ENCODE measurements around the gene TPM4.

TPM4 gene

DNA sequence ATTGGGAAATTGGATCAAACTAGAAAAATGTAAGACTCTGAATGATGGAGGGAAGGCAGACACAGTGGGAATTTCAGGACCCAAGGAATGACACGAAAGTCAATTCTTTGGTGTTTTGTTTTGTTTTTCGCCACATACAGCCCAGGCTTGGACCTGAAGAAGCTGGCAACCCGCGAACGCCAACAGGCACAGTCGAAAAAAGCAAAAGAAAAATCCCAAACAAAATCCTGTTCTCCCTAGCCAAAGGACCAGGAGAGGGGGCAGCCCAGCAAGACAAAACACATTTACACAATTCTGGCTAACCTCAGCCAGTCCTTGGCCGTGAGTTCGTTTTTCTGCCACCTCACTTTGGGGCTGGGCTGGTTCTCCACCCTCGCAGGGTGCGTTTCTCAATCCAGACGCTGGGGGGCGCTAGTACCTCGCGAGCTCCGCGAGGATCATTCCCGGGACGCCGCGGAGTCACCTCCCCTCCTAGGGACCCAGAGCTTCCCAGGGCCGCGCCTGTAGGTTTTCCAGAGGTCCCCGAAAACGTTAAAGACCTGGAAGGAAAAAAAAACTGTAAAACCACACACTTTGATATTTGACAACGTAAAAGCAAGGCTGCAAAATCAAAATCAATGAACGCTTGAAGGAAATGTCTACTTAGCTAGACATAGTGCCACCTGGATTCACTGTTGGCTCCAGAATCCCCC lies 34.9 kb upstream of the TPM4 start:
- no peak for DNase-seq (ENCODE audit: low read depth, low spot score)

DNA sequence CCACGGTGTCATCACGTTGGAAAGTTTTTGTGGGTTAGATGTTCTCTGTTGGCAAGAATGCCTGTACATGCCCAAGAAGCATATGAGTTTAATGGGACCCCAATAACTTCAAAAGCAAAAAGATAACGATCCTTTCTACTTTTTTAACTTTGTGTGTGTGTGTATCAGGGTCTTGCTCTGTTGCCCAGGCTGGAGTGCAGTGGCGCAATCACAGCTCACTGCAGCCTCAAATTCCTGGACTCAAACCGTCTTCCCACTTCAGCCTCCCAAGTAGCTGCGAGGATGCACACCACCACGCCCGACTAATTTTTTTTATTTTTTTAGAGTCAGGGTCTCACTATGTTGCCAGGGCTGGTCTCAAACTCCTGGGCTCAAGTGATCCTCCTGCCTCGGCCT lies 34.3 kb upstream of the TPM4 start:
- no peak for DNase-seq (ENCODE audit: low read depth, low spot score)

DNA sequence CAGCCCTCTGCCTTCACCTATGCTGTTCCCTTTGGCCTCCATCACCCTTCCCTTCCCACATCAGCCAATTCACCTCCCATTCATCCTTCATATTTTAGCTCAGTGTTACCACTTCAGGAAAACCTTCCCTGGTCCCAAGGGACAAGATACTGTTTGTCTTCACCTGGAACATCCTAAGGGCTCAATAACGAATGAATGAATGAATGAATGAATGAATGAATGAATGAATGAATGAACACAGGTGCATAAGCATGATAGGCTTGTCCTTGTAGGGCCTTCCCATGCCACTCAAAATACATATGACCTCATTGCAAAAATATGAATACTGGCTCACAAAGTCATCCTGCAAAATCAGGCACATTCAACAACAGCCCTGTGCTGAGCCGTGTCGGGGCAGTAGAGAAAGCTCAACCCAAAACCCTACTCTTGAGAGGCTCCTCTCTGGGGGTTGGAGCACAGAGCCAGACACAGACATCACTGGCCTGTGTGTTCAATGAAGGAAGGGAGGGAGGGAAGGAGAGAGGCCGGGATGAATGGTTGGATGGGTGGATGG lies 33.7 kb upstream of the TPM4 start:
- DNase-seq (ENCODE audit: low read depth, low spot score) = no peak

DNA sequence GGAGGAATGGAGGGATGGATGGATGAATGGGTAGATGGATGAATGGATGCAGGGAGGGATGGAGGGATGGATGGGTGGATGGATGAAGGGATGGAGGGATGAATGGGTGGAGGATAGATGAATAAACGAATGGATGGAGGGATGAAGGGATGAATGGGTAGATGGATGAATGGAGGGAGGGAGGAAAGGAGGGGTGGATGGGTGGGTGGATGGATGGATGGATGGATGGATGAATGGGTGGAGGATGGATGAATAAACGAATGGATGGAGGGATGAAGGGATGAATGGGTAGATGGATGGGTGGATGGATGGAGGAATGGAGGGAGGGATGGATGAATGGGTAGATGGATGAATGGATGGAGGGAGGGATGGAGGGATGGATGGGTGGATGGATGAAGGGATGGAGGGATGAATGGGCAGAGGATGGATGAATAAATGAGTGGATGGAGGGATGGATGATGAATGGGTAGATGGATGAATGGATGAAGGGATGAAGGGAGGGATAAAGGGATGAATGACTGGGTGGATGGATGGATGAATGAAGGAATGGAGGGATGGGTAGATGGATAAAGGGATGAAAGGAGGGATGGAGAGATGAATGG lies 33.0 kb upstream of the TPM4 start:
- no peak for DNase-seq (ENCODE audit: low read depth, low spot score)

DNA sequence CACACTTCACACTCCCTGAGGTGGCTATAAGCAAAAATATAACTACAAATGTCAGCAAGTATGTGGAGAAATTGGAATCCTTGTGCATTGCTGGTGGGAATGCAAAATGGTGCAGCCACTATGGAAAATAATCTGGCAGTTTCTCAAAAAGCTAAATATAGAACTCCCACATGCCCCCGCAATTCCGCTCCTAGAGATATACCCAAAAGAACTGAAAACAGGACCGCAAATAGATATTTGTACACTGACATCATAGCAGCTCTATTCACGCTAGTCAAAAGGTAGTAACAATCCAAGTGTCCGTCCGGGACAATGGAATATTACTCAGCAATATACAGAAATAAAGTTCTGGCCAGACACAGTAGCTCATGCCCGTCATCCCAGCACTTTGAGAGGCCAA lies 31.5 kb upstream of the TPM4 start:
- no peak for DNase-seq (ENCODE audit: low read depth, low spot score)

DNA sequence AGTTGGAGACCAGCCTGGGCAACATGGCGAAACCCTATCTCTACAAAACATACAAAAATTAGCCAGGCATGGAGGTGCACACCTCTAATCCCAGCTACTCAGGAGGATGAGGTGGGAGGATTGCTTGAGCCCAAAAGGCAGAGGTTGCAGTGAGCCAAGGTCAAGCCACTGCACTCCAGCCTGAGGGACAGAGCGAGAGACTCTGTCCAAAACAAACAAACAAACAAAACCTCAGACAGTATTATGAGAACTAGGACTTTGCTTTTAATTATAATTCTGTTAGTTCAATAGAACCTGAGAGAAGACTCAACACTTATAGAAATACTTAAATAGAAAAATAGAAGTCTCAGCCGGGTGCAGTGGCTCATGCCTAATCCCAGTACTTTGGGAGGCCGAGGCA lies 31.1 kb upstream of the TPM4 start:
- DNase-seq (ENCODE audit: low read depth, low spot score) = no peak

DNA sequence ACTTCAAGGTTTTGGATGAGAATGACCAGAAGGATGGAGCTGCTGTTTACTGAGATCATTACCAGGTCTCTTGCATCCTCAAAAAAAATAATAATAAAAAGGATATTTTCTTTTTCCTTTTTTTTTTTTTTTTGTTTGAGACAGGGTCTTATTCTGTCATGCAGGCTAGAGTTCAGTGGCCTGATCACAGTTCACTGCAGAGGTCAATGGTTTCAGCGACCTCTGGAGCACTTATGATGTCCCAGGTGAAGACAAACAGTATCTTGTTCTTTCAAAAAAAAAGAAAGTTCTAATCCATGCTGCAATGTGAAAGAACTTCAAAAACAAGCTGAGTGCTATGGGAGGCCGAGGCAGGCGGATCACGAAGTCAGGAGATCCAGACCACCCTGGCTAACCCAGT lies 30.4 kb upstream of the TPM4 start:
- DNase-seq (ENCODE audit: low read depth, low spot score) = no peak

DNA sequence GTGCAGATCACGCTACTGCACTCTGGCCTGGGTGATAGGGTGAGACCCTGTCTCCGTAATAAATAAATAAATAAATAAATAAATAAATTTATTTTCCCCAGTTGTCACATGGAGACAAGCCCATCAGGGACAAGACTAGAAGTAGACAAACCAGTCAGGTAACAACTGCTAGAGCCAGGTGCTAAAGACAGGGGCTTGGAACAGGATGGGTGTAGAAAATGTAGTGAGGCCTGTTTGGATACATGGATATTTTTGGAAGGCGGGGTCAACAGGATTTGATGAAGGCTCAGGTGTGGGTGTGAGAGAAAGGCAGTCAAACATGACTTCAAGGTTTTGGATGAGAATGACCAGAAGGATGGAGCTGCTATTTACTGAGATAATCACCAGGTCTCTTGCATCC lies 27.7 kb upstream of the TPM4 start:
- no peak for DNase-seq (ENCODE audit: low read depth, low spot score)

DNA sequence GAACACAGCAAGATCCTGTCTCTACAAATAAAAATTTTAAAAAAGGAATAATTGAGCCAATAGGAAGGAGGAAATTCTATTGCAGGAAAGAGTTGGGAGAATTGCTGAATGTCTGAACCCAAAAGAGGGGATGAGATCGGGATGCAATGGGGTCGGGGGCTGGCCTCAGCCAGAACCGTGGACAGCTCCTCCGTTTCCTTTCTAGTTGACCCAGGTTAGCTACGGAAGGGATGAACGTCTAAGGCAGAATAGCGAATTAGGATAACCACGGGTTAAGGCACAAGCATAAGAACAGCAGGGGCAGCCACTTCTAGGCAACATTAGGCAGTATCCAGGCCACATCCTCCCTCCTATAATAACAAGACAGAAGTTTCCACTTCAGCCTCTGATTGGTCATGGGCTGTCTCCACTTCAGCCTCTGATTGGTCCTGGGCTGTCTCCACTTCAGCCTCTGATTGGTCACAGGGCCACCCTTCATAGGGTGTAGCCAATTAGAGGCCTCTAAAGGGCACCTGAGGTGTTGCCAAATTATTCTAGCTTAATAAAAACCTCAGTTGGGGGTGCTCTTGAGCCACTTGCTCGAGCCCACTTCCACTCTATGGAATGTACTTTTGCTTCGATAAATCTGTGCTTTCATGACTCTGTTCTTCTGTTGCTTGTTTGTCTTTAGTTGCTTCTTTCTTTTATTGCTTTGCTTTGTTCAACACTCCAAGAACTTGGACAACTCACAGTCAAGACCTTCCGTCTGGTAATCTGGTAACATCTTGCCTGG lies 24.9 kb upstream of the TPM4 start:
- no peak for DNase-seq (ENCODE audit: low read depth, low spot score)

DNA sequence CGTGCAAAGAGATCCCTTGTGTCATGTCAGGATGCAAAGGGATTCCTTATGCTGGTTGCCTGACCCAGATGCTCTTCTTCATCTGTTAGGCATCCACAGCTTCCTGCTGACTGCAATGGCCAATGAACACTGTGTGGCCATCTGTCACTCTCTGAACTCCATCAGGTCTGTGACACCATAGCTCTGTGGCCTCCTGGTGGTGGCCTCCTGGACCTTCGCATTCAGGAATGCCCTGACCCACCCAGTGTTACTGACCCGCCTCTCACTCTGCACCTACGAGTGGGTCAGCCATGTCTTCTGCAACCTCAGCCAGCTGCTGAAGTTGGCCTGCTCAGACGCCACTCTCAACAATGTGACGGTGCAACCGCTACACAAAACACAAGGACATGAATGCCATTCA lies 23.9 kb upstream of the TPM4 start:
- no peak for DNase-seq (ENCODE audit: low read depth, low spot score)

DNA sequence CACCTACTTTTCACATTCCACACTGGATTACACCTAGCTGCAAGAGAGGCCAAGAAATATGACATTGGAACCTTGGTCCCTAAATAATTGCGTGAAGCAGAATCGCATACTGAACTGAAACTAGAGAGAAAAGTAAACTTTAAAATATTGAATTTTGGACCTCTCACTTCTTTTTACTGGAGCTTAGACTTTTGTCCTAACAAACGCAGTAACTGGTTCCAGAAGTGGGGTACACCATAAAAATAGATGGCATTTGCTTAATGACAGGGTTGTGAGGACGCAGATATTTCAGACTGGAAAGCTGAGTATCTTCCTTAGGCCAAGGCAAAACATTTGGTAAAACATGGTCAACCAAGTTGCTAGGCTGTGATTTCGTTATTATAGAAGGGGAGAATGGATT lies 19.2 kb upstream of the TPM4 start:
- DNase-seq (ENCODE audit: low read depth, low spot score) = no peak

DNA sequence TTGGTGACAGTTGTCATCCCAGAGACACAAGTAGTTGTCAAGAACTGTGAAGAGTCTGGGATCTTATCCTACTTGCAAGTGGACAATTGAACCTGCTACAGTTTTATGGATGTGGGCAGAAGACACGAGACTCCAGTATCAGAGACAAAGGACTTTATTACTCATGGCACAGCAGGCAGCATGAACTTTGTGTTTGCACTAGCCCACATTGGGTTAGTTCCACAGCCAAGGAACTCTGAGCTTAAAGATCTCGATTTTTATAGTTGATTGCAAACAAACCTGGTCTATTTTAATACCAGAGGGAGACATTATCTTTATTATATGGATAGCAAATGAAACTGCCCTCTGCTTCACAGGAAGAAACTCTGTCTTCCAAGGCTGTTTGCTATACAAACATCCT lies 16.0 kb upstream of the TPM4 start:
- DNase-seq (ENCODE audit: low read depth, low spot score) = no peak

DNA sequence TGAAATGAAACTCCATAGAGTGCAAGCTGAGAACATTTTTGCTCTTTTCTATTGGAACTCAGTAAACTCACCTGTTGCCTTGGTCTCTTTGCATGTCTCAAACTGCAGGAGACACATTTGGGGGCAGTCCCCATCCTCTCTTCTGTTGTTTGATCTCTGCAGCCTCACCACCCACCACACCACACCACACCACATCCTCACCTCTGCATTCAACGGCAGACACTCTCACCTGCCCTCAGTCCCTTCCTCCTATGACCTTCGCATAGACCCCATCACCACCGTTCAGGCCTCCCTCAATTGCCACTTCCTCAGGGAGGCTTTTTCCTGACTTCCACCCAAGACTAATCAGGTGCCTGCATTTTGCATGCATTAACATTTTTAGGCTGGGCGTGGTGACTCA lies 14.4 kb upstream of the TPM4 start:
- DNase-seq (ENCODE audit: low read depth, low spot score) = no peak

DNA sequence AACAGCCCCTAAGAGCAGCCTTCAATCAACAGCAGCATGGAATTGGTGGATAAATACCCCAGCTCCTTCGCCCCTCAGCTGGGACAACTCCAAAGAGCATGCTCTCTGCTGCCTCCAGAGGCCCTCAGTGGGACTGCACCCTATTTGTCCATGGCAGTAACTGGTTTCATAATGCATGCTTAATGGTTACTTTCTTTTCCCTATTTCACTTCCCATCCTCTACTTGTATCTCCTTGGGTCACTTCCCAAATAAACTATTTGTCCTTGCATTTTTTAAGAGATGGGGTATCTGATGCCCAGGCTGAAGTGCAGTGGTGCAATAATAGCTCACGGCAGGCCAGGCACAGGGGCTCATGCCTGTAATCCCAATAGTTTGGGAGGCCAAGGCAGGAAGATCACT lies 13.5 kb upstream of the TPM4 start:
- no peak for DNase-seq (ENCODE audit: low read depth, low spot score)

DNA sequence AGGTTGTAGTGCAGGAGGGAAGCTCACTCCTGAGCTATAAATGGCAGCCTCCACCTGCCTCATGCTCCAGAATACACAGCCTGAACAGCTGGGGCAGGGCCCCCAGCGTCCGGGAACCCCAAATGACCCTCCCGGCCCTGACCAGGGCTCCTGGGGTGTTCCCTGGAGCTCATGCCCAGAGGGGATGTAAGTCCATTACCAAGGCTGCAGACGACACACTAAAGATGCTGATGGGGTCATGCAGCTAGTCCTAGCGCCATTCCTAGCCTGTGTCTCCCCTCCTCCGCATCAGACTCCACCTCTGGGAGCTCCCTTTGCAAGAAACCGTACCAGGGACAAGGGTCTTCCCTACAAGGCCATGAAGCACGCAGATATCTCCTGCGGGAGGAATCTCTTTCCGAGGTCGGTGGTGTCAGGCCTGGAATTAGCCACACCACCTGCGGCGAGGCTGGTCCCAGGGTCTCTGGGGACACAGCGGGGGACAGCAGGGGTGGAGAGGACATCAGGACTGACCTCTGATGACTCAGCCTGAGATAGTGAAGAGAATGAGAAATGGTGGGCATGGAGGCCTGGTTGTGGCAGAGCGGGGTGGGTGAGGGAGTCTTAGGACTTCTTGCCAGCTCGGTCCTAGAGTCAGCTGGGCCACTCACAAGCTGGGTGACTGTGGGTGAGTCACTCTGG lies 11.9 kb upstream of the TPM4 start:
- no peak for DNase-seq (ENCODE audit: low read depth, low spot score)

DNA sequence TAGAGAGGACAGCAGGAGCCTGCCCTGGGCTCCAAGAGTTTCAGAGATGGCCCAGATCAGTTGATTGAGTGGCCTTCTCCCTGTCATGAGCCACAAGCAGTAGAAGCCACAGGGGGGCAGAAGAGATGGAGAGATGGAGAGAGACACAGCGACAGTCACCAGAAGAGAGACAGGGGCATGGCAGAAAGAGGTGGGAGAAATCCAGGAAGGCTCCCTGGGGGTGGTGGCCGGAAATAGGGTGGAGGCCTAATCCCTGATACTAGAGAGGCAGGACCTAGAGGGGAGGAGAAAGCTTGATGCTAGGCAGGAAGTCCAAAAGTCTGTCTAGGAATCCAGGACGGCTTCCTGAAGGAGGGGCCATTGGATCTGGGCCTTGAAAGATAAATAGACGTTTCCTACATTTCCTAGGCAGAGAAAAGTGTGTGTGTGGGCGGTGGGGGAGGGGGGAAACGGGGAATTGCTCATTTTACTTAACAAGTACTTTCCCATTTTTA lies 9.6 kb upstream of the TPM4 start:
- DNase-seq (ENCODE audit: low read depth, low spot score) = no peak

DNA sequence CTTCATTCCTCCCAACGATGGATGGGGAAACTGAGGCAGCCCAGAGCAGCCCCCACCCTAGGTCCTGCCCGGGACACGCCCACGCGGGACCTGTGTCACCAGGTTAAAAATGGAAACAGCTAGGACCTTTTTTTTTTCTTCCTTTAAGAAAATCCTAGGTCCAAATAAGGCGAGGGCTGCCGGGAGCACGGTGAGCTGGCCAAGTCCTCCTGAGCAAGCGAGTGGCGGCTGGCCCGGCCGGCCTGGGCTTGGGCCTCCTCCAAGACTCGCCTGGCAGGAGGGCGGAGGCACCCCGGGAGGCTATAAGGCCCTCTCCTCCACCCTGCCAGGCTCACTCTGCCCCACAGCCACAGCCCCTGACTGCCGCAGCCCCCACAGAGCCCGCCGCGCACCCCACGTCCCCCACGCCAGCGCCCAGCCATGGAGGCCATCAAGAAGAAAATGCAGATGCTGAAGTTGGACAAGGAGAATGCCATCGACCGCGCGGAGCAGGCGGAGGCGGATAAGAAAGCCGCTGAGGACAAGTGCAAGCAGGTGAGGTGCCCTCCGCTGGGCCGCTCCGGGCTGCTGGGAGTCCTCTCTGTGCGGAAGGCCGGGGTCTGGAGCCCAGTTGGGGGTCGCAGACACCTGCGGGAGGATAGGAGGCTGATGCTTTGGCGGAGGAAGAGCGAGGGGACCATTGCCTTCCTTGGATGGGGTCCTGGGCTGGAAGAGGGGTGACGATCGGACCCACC lies 8.9 kb upstream of the TPM4 start:
- DNase-seq (ENCODE audit: low read depth, low spot score) = no peak

DNA sequence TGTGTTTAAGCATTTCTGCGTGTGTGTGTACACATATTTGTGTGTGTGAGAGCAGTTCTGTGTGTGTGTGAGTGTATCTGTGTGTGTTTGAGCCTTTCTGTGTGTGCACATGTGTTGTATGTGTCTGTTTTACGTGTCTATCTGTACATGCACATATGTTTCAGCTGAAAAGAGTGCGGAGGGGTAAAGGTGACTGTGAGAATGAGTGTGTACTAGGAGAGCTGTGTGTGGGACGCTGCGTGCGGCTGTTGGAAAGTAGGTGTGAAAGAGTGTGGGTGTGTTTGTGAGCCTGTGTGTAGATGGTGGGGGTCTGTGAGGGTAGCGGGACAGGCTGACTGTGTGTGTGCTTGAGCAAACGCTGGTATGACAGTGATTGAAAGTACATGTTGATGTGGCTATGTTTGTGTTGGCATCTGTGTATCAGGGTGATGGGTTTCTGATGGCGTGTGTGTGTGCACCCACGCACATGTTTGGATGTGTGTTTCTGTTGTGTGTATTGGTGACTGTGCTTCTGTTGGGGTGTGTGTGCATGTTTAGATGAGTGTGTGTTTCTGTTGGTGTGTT lies 7.5 kb upstream of the TPM4 start:
- no peak for DNase-seq (ENCODE audit: low read depth, low spot score)

DNA sequence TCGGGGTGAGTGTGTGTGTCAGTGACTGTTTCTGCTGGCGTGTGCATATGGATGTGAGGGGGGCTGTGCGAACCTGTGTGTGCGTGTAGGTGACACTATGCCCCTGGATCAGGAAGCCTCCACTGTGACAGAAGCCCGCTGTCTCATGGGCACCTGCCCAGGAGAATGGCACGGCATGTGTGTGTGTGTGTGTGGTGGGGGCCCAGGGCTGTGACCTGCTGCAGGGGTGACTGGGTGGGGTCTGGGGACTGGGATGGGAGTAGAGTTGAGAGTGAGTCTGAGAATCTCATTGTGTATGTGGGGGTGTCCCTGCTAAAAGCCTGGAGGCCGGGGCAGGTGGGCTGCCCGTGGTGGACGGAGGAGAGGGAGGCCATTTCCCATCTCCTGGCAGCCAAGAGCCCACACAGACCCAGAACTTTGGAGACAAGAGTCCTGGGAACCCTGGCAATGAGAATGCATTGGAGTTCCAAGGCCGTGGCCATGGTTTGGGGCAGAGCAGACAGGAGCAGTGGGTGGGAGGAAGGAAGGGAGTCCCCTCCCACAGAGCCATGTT lies 6.4 kb upstream of the TPM4 start:
- no peak for DNase-seq (ENCODE audit: low read depth, low spot score)

DNA sequence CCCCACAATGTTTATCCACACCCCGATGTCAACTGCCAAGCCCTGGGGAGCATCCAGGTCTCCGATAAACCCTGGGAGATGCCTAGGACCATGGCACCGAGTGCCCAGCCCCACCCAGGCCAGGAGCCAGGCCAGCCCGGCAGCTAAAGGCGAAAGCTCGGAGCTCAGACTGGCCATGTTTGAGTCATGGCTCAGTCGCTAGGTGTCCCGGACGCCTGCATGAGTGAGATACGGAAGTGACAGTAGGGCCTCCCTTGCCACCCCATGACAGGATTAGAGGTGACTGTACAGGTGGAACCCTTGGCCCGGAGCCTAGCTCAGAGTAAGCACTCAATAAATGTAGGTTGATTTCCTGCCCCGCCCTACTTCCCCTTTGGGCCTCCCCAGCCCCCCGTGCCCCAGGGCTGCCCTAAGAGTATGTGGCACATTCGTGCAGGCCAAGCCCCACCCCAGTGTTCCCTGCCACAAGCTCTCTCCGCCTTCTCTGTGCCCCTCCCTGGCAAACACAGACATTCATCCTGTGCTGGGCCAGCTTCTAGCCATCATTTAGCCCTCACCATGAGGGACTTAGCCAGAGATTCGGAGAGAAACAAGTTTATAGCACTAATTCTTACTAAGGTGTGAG lies 5.8 kb upstream of the TPM4 start:
- no peak for DNase-seq (ENCODE audit: low read depth, low spot score)

All from iPS DF 19.7 (cell line).